Activated T-cell treated with anti-CD3 and anti-CD28 coated beads for 24 hours (primary cell): ENCODE data around the gene THAP3.
A peak's percentile ranks its signal among the peaks of the same experiment; 100 is the strongest.

Experiments used
- DNase-seq: peaks from one replicate; pipeline ENCODE4 v3.0.0-alpha.2; 2020; ENCODE audit warnings: low read depth

The THAP3 gene

DNA sequence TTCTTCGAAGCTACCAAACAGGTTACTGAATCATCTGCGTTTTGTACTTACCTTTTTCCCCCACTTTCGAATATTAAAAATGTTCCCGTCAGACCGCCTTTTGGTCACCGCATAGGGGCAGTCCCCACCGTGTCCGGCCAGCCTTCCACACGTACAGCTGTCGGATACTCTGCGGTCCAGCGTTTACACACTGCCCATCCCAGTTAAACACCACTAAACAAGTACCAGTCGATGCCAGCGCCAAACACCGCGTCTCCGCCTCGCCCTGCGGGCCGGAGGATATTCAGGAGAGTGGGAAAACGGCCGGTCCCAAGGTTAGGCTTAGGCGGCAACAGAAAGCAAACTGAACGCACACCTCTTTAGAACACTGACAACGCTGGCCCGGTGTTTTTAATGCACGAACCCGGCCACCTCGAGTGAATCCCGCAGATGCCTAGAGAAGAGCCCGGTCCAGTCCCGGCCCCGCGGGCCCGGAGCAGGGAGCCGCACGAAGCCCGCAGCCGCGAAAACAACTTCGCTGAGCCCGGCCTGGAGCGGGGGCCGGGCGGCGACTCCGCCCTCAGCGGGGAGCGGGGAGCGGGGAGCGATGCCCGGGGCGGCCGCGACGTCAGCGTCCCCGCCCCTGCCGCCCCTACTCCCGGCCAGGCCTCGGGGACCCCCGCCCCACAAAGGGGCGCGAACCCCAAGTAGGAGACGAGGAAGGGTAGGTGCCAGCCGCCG lies 11.9 kb upstream of the THAP3 start:
- peak; percentile 23 for DNase-seq

DNA sequence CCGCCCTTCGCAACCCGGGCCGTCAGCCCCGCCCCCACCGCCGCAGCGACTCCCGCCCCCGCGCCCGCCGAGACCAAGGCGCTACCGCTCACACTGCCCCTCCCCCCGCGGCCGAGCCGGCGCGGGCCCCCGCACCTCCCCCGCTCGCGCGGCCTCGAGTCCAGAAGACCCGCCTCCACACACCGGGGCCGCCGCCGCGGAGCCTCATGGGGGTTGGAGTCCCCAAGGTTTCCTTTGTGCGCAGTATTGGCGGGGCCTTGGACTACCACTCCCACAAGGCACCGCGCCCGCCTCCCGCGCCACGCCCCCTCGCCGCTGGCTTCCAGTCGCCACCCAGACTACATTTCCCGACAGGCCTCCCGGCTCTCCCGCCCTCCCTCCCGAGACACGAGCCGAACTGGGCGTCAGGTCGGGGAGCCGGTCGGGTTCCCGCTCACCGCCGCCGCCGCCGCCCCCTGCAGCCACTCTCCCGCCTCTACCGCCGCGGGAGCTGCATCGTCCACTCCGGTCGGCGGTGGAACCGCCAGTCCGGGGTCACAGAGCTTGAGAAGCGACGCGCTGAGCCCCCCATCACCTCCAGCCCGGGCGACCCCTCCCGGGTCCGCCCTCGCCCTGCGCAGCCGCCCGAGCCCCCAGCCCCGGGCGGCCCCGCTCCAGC lies 11.2 kb upstream of the THAP3 start, which contains the start of gene PHF13:
Gene PHF13, plus strand, starts transcription at position 371 of the 658 bp plus-strand sequence. CDS start 336 bp downstream, outside the sequence.
- peak; percentile 99 for DNase-seq

DNA sequence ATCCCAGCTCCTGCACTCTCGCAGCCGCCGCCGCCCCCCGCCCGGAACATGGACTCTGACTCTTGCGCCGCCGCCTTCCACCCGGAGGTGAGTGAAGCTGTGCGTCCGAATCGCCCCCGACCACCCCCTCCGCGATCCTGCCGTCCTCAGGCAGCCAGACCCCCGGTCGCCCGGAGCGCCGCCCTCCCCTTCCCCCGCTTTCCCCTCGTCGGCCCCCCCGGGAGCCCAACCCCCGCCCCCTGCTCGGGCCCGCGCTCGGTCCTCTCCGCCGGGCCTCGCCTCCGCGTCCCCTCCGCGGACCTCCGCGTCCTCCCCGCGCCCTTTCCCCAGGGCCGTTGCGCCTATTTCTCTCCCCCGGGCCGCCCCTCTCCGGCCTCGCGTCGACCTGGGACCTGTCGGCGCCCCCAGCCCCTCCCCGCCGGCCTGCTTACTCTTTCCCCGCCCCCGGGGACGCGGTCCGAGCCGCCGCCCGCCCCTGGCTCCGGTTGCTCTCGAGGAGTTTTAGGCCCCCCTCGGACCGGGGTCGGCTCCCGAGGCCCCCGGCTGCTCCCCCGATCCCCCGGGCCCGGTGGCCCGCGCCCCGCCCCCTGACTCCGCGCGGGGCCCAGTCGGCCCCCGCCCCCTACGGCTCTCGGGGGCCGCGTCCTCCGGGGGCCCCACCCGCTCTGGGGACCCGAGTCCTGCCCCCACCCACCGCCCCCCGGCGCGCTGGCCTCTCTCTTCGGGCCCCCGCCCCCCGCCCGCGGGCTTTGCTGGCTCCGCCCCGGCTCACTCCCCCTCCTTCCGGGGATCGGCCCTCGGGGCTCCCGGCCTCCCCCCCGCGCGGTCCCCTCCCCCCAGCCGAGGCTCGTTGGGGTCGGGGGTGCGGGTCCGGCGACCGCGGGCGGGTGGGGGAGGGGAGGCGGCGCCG lies 10.4 kb upstream of the THAP3 start:
- DNase-seq = peak; percentile 38

DNA sequence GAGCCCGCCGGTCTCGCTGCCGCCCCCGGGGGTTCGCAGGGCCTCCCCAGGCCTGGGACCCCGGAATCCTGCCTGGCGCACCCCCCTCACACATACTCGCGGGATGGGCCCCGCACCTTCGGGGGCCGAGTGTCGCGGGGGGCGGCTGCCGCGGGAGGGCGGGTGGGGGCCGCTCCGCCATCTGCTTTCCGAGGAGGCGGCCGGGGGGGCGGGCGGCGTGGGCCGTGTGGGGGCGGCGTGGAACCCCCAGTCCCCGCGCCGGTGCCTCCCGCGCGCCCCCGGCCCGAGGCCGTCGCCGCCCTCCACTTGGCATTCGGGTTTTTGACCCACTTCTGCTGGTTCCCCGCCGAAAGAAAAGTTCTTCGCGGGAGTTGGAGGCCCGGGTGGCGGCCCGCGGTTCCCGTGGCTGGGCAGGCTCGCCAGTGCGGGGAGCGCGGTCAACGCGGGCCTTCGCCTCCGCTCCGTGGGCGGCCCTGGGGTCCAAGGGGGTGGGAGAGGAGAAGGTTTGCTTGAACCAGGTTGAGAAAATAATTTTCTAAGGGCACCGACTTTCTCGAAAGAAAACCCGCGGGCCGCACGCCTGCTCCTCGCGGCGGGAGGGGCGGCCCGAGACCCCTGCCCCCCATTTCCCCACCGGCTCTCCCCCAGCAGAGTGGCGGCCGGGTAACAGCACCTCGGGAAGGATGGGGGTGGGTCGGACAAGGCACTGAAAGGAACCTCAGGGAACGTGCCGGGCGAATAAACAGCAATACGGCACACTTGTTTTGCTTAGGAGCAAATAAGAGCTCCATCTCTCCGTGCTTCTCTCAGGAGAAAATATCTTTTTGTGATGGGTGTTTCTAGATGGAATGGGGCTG lies 9.5 kb upstream of the THAP3 start:
- DNase-seq = no peak

DNA sequence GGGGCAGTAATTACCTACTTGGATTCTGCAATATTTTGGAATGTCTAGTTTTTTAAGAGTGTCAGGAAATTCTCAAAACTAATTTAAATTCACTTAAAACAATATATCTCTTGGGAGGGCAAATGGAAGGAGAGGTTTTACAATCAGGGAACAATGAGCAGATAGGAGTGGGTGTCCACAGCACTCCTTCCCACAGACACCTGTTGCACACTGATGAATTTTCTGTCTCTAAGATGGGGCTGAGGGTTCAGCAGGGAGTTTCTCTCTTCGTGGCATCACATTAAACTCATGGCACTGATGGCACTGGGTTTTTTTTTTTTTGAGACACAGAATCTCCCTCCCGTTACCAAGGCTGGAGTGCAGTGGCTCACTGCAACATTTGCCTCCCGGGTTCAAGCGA lies 5.6 kb upstream of the THAP3 start:
- DNase-seq = no peak

DNA sequence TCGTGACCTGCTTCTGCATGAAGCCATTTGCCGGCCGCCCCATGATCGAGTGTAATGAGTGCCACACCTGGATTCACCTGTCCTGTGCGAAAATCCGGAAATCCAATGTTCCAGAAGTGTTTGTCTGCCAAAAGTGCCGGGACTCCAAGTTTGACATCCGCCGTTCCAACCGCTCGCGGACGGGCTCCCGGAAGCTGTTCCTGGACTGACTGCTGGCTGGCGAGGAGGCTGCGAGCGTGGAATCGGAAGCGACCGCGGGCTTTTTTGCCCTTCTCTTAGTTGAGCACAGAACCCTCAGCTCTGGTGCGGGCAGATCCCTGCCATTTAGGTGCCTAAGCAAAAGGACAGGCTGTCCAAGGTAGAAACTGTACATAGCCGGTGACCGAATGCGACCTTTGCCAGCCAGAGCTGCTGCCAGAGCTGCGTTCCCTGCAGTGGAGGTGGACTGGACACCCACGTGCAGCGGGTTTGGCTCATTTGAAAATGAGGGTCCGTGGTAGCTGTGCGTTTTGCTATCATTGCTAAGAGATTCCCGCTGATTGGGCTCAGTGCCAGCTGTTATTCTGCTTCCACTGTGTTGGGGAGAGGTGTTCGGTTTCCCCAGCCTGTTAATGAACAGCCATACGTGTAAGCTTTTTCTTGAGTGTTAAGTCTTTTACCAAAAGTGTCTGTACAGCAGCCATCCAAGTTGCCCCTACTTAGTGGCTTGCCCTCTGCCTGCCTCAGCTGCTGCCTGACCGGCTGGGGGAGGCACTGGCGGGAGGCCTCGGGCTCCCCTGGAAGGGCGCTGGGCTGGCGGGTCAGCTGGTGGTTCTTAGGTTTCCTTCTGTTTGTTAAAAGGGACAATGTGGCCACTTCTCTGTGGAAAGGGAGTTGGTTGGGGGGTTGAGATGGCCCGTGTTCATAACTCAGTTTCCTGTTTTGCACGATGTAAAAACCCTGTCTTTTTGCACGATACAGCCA lies 3.0 kb upstream of the THAP3 start:
- no peak for DNase-seq

DNA sequence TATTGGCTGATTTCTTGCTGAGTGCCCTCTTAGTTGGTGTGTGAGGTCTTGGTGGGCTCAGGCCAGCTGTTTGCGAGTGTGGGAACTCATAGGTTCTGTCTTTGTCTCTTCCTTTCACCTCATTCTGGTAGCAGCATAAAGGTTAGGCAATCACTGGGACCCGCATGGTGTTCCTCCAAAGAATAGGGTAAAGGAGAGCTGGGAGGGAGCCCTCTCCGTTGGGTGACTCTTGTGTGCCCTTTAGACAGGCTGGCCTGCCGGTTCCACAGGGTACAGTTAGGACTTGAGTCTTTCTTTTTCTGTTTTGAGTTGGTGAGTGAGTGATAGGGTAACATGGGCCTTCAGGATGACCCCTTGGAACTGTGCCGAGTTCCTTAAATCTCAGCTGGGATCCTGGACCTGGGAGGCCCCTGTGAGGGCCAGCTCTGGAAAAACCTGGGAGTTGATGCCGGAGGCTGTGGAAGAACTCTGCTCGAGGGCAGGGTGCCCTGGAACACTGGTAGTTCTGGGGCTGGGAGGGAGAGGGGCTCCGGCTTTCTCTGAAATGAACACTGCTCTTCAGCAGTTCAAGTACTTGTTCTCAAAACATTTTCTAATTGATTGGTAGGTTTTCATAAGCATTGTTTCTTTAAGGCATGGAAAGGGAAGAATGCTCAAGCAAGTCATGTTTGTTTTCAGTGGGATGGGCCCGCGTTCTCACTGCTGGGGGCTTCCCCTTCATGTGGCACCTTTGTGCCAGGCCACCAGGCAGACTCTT lies 2.1 kb upstream of the THAP3 start:
- no peak for DNase-seq

DNA sequence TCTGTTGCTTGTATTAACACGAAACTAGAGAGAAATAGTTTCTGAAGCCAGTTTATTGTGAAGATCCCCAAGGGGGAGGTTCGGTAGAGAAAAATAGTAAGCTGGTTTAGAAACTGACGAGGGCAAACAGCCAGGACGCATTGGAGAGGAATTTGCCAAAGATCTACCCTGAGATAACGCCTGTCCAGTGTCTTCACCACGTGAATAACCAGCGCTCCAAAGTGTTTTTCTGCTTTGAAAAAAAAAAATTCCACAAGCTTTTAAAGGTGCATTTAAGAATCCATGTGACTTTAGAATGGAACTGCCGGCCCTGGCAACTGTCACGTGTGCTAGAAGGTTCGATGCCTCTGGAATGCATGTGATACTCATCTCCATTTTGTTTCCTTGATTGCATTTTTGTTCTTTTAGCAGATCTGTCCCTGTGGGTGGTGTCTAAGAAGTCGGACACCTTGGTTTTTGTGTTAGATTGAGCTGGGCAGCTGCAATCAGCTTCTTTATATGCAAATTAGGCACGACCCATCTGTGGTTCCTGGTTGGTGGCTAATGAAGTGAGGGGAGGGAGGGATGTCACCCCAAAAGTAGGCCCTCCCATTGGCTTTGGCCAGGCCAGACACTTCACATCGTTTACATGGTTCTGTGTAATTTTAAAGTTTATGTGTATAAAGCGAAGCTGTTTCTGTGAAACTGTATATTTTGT lies 1.3 kb upstream of the THAP3 start:
- no peak for DNase-seq

DNA sequence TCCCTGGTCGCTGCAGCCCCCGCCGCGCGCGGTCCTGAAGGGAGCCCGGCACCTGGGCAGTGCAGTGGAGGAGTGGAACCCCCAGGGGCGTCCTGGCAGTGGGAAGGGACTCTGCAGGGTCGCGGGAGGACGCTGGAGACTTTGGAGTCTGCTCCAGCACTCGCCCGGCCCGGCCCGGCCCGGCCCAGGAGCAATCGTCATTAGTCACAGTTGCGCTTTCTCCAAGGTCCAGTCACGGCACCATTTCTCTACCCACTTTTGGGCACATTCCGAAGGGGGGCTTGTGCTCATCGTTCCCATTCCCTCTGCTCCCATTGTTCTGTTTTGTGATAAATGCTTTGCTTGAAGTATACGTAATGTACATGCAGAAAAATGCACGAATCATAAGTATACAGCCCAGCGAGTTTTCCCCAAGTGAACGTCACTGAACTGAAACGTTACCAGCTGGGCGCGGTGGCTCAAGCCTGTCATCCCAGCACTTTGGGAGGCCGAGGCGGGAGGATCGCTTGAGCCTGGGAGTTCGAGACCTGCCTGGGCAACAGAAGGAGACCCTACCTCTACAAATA lies 999 bp downstream of the THAP3 start:
- DNase-seq = no peak

DNA sequence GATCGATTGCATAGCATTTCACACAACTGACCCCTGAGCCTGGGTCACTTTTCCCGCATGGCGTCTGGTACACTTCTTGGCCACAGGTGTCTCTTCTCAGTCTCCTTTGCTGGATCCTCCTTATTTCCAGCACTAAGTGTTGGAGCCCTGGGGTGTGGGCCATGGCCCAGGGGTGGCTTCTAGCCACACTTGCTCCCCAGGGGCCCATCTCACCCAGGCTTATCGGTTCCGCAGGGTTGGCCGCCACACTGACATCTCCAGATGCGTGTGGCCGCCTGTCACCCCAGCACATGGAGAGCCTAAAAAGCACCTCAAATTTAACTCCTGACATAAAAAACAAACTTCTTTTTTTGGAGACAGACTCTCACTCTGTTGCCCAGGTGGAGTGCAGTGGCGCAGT lies 2.4 kb downstream of the THAP3 start:
- no peak for DNase-seq

DNA sequence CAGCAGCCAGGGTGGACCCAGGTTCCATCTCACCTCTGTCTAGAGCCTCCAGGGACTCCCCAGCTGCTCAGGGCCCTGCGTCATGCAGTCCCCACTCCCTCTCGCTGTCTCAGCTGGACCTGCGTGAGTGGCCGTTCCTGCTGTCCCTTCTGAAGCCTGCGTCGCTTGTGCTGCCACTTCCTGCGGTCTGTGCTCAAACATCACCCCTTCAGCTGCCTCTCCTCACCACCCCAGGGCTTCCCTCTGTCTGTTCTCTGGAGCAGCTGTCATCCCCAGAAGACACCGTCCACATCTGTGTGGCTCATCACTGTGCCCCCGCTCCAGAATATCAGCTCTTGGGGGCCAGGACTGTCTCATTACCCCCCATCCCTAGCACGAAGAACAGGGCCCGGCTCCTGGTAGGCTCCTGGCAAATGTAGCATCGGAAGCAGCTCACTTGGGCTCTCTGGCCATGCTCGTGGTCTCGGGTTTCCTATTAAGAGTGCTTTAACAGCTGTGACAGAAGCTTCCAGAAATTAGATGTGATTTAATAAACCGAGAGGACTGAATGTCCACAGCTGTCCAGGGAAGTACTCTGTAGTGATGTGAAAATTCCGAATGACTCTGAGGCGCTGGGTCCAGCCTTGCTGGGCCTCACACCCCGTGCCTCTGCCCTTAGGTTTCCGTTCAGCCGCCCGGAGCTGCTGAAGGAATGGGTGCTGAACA lies 3.3 kb downstream of the THAP3 start:
- DNase-seq = no peak

DNA sequence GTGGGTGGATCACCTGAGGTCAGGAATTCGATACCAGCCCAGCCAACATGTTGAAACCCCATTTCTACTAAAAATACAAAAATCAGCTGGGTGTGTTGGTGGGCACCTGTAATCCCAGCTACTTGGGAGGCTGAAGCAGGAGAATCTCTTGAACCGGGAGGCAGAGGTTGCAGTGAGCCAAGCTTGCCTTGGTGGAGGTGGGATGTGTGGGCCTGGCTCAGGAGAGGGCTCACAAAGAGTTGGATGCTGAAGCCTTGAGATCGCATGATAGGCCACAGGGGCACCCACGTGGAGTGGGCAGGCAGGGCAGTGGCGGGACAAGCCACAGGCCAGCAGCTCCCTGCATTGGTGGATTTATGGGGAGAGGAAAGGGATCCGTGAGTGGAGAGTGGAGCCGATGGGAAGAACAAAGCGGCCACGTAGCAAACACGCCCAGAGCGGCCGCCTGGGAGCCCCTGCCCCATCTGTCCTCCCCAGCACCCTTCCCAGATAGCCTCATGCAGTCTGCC lies 4.4 kb downstream of the THAP3 start:
- DNase-seq = no peak

DNA sequence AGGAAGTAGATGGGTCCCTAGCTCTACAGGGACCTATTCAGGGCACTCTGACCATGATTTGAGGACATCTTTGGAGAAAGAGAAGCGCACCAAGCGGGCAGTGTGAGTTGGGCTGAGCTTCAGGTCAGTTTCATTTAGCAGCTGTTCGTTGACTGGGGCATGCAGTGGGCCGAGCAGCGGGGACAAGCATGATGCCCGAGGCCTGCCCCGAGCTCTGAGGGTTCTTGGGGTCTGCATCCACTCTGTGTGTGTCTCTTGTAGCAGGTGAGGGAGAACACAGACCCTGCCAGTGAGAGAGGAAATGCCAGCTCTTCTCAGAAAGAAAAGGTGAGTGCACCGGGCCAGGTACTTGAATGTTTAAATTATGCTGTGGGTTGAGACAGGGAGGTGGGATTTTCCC lies 5.4 kb downstream of the THAP3 start:
- DNase-seq = no peak

DNA sequence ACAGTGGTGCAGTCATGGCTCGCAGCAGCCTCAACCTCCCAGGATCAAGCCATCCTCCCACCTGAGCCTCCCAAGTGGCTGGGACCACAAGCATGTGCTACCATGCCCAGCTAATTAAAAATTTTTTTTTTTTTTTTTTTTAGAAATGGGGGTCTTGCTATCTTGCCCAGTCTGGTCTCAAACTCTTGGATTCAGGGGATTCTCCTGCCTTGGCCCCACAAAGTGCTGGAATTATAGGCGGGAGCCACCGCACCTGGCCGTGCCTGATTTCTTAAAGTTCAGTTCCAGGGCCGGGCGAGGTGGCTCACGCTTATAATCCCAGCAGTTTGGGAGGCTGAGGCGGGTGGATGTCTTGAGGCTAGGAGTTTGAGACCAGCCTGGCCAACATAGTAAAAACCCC lies 6.4 kb downstream of the THAP3 start:
- DNase-seq = no peak

DNA sequence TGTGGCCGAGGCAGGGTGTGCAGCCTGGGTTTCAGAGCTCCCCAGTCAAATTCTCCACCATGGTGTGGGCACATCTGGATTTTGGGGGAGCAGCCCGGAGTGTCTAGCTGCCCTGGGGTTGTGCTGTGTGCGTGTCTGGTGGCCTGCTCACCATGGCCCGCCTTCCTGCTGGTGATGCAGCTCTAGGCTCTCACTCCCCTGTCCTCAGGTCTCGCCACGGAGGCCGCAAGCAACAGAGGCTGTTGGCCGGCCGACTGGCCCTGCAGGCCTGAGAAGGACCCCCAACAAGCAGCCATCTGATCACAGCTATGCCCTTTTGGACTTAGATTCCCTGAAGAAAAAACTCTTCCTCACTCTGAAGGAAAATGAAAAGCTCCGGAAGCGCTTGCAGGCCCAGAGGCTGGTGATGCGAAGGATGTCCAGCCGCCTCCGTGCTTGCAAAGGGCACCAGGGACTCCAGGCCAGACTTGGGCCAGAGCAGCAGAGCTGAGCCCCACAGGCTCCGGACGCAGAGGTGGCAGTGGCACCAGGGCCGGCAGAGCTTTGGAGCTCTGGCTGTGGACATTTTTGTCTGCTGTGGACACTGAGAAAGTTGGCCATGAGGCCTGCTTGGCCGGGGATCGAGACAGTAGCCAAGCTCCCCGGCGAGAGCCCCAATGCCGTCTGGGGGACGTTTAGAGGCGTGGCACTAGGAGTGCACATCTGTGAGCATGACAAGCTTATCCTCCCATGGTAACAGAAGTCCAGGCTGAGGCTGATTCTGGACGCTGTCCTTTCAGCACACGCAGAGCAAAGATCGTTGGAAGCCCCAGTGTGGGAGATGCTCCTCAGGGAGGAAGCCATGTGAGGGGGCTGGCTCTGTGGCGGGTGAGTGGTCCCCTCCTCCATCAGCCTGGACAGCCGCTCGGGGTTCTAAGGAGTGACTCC lies 8.2 kb downstream of the THAP3 start:
- no peak for DNase-seq

DNA sequence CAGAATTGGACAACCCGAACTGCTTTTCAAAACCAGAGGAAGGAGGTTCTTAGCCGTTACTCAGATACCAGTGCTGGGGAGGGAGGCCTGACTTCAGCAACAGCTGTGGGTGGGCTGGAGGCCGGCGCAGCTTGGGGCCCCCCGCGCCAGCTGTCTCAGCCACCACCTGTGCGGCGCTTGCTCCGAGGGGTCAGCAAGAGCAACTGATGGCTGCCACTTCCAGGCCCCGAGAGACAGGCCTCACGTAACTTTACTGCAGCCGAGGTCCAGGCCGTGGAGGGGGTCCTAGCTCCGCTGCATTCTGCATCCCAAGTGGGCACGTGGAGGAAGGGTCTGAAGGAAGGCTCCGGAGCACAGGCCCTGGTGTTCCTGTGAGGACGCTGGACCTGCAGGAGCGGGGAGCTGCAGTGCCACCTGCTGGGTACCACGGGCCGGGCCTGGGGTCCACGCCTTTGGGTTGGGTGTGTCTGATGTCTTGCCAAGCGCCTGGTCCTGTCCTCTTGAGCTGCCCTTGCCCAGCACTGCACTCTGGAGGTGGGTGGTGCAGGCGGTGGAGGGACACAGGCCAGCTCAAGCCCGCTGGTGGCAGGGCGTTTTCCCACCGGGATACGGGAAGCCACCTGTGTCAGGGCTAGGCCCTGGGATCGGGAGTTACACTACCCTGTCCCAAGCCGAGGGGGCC lies 9.8 kb downstream of the THAP3 start:
- no peak for DNase-seq
